Stomach (tissue), 9 donors: Measurements from ENCODE around the gene KLHL17. TPM values are rescaled to one million over a fixed set of nuclear protein-coding genes. Genes with fewer than 3 reads are reported as not detected.

Source experiments
- DNase-seq, 2 donors: peaks; one replicate each; pipeline versions ENCODE4 v3.0.0 to v3.0.0-alpha.2; 2013 to 2019
- H3K27ac ChIP-seq, 5 donors: fragments of 200-600 bp in 4 of 5; sonication (generic) in 4 of 5; one replicate each; pipeline ENCODE4 v1.5.1; 2013 to 2019; ENCODE audit warnings: mild to moderate bottlenecking in 1 of 5, moderate library complexity in 1 of 5
- H3K27me3 ChIP-seq, 3 donors: fragments of 200-600 bp; sonication (generic); one replicate each; pipeline ENCODE4 v1.5.1; 2017 to 2019; ENCODE audit warnings: mixed run types in 1 of 3
- H3K36me3 ChIP-seq, 4 donors: fragments of 200-600 bp; sonication (generic); 1 replicate in 3 of 4; 2 replicates in 1 of 4; pipeline ENCODE4 v1.5.1; 2016 to 2019
- H3K4me1 ChIP-seq, 4 donors: fragments of 200-600 bp; sonication (generic); one replicate each; pipeline ENCODE4 v1.5.1; 2016 to 2019
- H3K4me3 ChIP-seq, 4 donors: fragments of 200-600 bp; sonication (generic) in 3 of 4; one replicate each; pipeline ENCODE4 v1.5.1; 2016 to 2019; ENCODE audit warnings: mild to moderate bottlenecking in 1 of 4
- H3K9me3 ChIP-seq, 4 donors: fragments of 200-600 bp; sonication (generic); one replicate each; pipeline ENCODE4 v1.5.1; 2016 to 2019
- CTCF ChIP-seq, 7 experiments: fragments of 450-650 bp in 4 of 7; fragments of 200-600 bp in 3 of 7; sonication (generic) in 3 of 7; IDR thresholded peaks; one replicate each; pipeline ENCODE4 v1.5.1; 2016 to 2019; ENCODE audit warnings: antibody characterized with exemption in 7 of 7, control low read depth in 2 of 7, mild to moderate bottlenecking in 1 of 7
- EP300 ChIP-seq: sonication (generic); formaldehyde crosslinking; IDR thresholded peaks from one replicate; pipeline ENCODE4 v1.6.1; 2017; ENCODE audit warnings: antibody characterized with exemption
- POLR2A ChIP-seq, 4 donors: fragments of 450-650 bp; IDR thresholded peaks; one replicate each; pipeline ENCODE4 v1.6.1; 2016; ENCODE audit warnings: antibody characterized with exemption in 4 of 4, control low read depth in 2 of 4, mild to moderate bottlenecking in 1 of 4, moderate library complexity in 1 of 4
- POLR2AphosphoS5 ChIP-seq, 3 donors: sonication (generic); formaldehyde crosslinking; IDR thresholded peaks; one replicate each; pipeline ENCODE4 v1.6.1; 2016; ENCODE audit warnings: antibody characterized with exemption in 3 of 3
- WGBS, 5 donors: extraction: QIAGEN DNeasy Blood & Tissue Kit in 3 of 5; methylation state at CpG; one replicate each; pipeline versions ENCODE4 v1.1.5 to v1.1.7; 2013 to 2018; 5-methylcytosine and 5-hydroxymethylcytosine counted together
- intact Hi-C: fragments of 100-400 bp; cut with DNase I; formaldehyde crosslinking; loops from one replicate; pipeline ENCODE4 v1.15.1; 2023; ENCODE audit warnings: low total_unique reads
- polyA plus RNA-seq, 3 donors: library from polyadenylated mRNA; stranded (reverse); fragments of 200-250 nt; gene quantifications; one replicate each; pipeline ENCODE4 v1.2.3, GENCODE V29; 2013
- total RNA-seq, 5 donors: library from RNA; depleted of rRNA; stranded (reverse); fragments of >200 nt; gene quantifications; one replicate each; pipeline versions ENCODE4 v1.1.0 to v1.2.3, GENCODE V29; 2014 to 2016
- donor health status: healthy with polysubstance abuse.
- donor health status: Bipolar disorder and iron deficiency.
- donor health status: healthy.

Gene KLHL17
- total and polyA plus RNA-seq, 8 donors = 1.7 to 99.9 (median 7.6) TPM

- no peak overlapping the region for H3K27ac ChIP-seq
- intact Hi-C loops = no loop called here
- H3K4me1 ChIP-seq = peaks cover 7 to 18% (median 13%) of the 10 kb centered on the region in 4 donors
- 84 to 91% (median 86%) methylated on average over 9 to 28 of the region's 28 CpGs for WGBS, 5 donors
- no peaks in the 10 kb centered on the region for H3K36me3 ChIP-seq
- peaks cover 11 to 87% (median 40%) of the 10 kb centered on the region in 3 donors for H3K27me3 ChIP-seq
- no peak for DNase-seq
- TF ChIP-seq CTCF (IDR thresholded peaks at IDR 0.05) (no peak), EP300 (no peak), POLR2AphosphoS5 (IDR thresholded peaks at IDR 0.05) (no peak), POLR2A (IDR thresholded peaks at IDR 0.05) (no peak)
- no peak overlapping the region for H3K4me3 ChIP-seq
- no peaks in the 10 kb centered on the region for H3K9me3 ChIP-seq
Measured at GRCh38 chr1:972726-973458, 12.5 kb downstream of the KLHL17 start.

DNA sequence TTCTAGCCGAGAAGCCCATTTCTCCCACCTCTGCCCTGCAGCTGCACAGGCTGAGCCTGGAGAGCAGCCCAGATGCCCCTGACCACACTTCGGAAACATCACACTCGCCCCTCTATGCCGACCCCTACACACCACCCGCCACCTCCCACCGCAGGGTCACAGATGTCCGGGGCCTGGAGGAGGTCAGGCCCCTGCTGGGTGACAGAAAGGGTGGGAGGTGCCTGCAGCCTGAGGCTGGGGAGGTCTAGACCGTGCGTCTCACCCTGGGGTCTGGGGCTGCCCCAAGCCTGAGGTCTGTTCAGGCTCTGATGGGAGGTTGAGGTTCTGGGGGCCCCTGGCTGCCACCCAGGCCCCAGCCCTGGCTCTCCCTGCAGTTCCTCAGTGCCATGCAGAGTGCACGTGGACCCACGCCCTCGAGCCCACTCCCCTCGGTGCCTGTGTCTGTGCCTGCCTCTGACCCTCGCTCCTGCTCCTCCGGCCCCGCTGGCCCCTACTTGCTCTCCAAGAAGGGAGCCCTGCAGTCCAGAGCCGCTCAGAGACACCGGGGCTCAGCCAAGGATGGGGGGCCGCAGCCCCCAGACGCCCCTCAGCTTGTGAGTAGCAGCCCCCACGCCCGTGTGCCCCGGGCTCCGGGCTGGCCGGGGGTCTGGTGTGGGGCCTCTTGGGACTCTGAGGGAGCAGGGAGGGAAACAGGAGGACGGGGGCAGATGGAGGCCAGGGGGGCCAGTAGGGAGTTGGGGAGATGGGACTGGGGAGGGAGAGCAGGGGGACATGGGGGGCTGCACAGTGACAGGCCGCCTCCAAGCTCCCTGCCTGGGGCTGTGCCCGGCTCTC, 13.3 kb downstream of the KLHL17 start:
- Histone ChIP-seq H3K4me3 (no peak overlapping the region), H3K36me3 (no peaks in the 10 kb centered on the region), H3K9me3 (no peaks in the 10 kb centered on the region), H3K27ac (no peak overlapping the region), H3K4me1 (peaks cover 7 to 15% (median 12%) of the 10 kb centered on the region in 4 donors), H3K27me3 (peaks cover 11 to 82% (median 39%) of the 10 kb centered on the region in 3 donors)
- intact Hi-C loops = no loop called here
- 81 to 92% (median 83%) methylated on average over 19 to 28 of the region's 28 CpGs for WGBS, 5 donors
- no peak for DNase-seq
- no peak for TF ChIP-seq POLR2AphosphoS5 (IDR thresholded peaks at IDR 0.05)
- no peak for TF ChIP-seq CTCF (IDR thresholded peaks at IDR 0.05)
- no peak for TF ChIP-seq EP300
- no peak for TF ChIP-seq POLR2A (IDR thresholded peaks at IDR 0.05)

DNA sequence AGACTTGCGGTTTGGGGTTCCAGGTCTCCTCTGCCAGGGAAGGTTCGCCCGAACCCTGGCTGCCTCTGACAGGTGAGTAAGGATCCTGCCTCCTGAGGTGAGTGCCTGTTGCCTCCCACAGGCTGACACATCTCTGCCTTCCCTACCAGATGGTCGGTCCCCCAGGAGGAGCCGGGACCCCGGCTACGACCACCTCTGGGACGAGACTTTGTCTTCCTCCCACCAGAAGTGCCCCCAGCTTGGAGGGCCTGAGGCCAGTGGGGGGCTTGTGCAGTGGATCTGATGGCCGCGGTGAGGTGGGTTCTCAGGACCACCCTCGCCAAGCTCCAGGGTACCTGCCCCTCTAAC, 13.9 kb downstream of the KLHL17 start:
- intact Hi-C loops = no loop called here
- H3K9me3 ChIP-seq = no peaks in the 10 kb centered on the region
- H3K27me3 ChIP-seq = peaks cover 11 to 79% (median 39%) of the 10 kb centered on the region in 3 donors
- DNase-seq = no peak
- WGBS, 5 donors = 84 to 100% (median 93%) methylated on average over 1 to 11 of the region's 11 CpGs
- no peaks in the 10 kb centered on the region for H3K36me3 ChIP-seq
- H3K27ac ChIP-seq = no peak overlapping the region
- TF ChIP-seq CTCF (IDR thresholded peaks at IDR 0.05) = no peak
- TF ChIP-seq EP300 = no peak
- TF ChIP-seq POLR2AphosphoS5 (IDR thresholded peaks at IDR 0.05) = no peak
- no peak for TF ChIP-seq POLR2A (IDR thresholded peaks at IDR 0.05)
- H3K4me3 ChIP-seq = no peak overlapping the region
- peaks cover 7 to 15% (median 12%) of the 10 kb centered on the region in 4 donors for H3K4me1 ChIP-seq

DNA sequence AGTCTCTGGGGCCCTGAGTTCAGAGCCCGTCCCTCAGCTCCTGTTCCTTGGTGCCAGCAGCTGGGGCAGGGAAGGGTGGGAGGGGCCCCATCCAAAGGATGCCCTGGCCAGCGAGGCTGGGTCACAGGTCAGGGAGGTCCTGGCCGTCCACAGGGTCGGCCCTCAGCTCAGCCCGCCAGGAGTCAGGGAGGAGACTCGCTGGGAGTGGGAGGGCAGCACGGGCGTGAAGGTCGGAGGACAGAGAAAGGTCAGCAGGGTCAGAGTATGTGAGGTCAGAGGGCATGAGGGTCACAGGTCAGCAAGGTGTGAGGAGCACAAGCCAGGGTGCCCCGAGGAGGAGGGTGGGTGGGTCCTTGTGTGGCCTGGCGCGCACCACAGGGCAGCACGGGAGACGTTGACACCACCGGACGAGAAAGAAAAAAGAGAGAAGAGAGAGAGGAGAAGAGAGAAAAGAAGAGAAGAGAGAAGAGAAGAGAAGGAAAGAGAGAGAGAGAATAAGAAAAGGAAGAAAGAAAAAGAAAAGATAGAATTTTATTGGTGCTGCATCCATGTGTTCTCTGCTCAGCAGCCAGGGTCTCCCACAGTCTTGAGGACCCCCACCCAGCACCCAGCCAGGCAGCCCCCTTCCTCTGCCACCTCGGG, 14.4 kb downstream of the KLHL17 start:
- Histone ChIP-seq H3K27ac (no peak overlapping the region), H3K4me1 (peaks cover 7 to 15% (median 12%) of the 10 kb centered on the region in 4 donors), H3K4me3 (no peak overlapping the region), H3K9me3 (no peaks in the 10 kb centered on the region), H3K36me3 (no peaks in the 10 kb centered on the region), H3K27me3 (peaks cover 11 to 75% (median 39%) of the 10 kb centered on the region in 3 donors)
- intact Hi-C loops = loop anchor here (5.0 kb wide), 1 partner anchor 77 kb away; no protein-coding TSS in a partner anchor
- DNase-seq = no peak
- TF ChIP-seq CTCF (IDR thresholded peaks at IDR 0.05) (no peak), POLR2A (IDR thresholded peaks at IDR 0.05) (no peak), EP300 (no peak), POLR2AphosphoS5 (IDR thresholded peaks at IDR 0.05) (no peak)
- WGBS, 5 donors = 70 to 83% (median 74%) methylated on average over 17 of the region's 17 CpGs
